ENCODE measurements around the gene TRAT1. TPM values are rescaled to one million over a fixed set of nuclear protein-coding genes. Genes with fewer than 3 reads are reported as not detected.
A peak's percentile ranks its signal among the peaks of the same experiment; 100 is the strongest.

TRAT1 gene, protein sequence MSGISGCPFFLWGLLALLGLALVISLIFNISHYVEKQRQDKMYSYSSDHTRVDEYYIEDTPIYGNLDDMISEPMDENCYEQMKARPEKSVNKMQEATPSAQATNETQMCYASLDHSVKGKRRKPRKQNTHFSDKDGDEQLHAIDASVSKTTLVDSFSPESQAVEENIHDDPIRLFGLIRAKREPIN
- total RNA-seq (1 to 10 TPM in 1 of 5 donors, not detected in 4; 4.8 TPM), polyA plus RNA-seq (under 1 TPM in 2 of 3 donors, not detected in 1; 0.28 to 0.46 TPM)
- long read RNA-seq, donor 1, result 0 reads
- long read RNA-seq, donor 2, result 0 reads
- long read RNA-seq, donor 3, result 0 reads
- long read RNA-seq, donor 4, result 0 reads
- long read RNA-seq, donor 5, partial matches to known transcripts, result 0 of 1 reads
- long read RNA-seq, donor 5, other reads (novel, unspliced or antisense), result 0 of 1 reads
- long read RNA-seq, donor 6, result 0 reads
- long read RNA-seq, donor 7, result 0 reads
- long read RNA-seq, donor 8, result 0 reads
- long read RNA-seq, donor 9, result 0 reads
- long read RNA-seq, donor 10, result 0 reads

DNA sequence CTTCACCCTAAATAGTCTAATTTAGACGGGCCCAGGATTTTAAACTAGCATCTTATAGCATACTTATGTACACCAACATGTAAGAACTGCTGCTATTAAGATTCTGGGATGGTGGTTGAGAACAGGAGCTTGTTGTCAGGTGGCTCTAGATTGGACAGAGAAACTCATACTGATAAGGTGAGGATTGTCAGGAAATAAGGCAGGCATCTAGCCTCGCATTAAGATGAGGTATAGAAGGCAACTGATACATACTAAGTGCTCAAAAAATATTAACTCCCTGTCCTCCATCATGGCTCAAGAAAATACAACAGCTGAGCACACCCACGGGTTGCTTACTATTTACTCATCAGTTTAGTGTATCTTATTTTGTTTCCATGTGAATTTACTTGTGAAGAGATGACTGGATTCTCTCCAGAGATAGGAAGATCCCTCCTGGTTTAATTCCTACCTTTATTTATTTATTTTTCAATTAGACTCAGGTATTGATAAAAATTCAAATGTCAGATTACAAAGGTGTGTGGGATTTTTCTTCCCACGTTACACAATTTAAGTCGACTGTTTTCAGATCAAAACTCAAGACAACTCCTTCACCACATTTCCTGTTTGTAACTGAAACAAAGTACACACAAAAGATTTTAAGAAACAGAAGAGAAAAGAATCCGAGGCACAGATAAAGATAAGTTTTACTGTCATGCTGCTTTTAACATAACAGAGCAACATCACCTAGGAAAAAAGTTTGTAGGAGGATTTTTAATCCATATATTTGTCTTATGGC is at the start of gene TRAT1:
TSS of gene TRAT1 (plus strand) at position 664 of the 775 bp plus-strand sequence. CDS start 142 bp downstream, outside the sequence.
- Histone ChIP-seq H3K27ac (peak within 1 kb of the TSS in 1 of 5 donors; percentile 36), H3K4me1 (no peaks in the 10 kb centered on the region), H3K27me3 (no peaks in the 10 kb centered on the region), H3K36me3 (no peaks in the 10 kb centered on the region), H3K9me3 (no peaks in the 10 kb centered on the region), H3K4me3 (no peak within 1 kb of the TSS)
- WGBS, 5 donors, result 43 to 53% (median 47%) methylated on average over 6 of the region's 6 CpGs
- no peak for DNase-seq
- no peak for TF ChIP-seq CTCF (IDR thresholded peaks at IDR 0.05)
- no peak for TF ChIP-seq POLR2AphosphoS5 (IDR thresholded peaks at IDR 0.05)
- TF ChIP-seq POLR2A (IDR thresholded peaks at IDR 0.05), result no peak
- no peak for TF ChIP-seq EP300 (IDR thresholded peaks at IDR 0.05)
- intact Hi-C loops (cut with DNase I; ENCODE audit: low total_unique reads), result no loop called here

GRCh38 chr3:108775649-108776048 is 46.9 kb upstream of the TRAT1 start:
- Histone ChIP-seq H3K4me3 (no peak overlapping the region), H3K4me1 (no peaks in the 10 kb centered on the region), H3K36me3 (no peaks in the 10 kb centered on the region), H3K27ac (no peak overlapping the region), H3K27me3 (no peaks in the 10 kb centered on the region), H3K9me3 (no peaks in the 10 kb centered on the region)
- intact Hi-C loops (cut with DNase I; ENCODE audit: low total_unique reads), result no loop called here
- TF ChIP-seq CTCF (IDR thresholded peaks at IDR 0.05) (no peak), EP300 (IDR thresholded peaks at IDR 0.05) (no peak), POLR2AphosphoS5 (IDR thresholded peaks at IDR 0.05) (no peak), POLR2A (IDR thresholded peaks at IDR 0.05) (no peak)
- 80 to 87% (median 83%) methylated on average over 1 of the region's 1 CpG for WGBS, 5 donors
- no peak for DNase-seq

DNA sequence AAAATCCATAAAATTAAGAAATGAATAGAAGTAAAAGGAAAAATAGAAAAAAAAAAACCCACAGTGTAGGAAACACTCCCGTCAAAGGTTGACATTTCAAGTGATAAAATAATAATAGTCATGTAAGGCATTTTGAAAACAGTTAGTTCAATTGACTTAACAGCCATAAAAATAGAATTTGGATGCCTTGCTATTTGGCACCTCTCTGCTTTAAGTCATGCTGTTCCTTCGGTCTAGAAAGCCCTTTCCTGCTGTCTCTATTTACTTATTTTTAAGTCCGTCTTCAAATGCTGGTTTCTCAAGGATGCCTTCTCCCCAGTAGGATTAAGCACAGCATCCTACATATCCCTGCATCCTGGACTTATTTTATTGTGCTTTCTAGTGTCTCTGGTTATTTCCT is 43.1 kb upstream of the TRAT1 start:
- H3K9me3 ChIP-seq, result no peaks in the 10 kb centered on the region
- no peaks in the 10 kb centered on the region for H3K27me3 ChIP-seq
- intact Hi-C loops (cut with DNase I; ENCODE audit: low total_unique reads), result no loop called here
- no peak for TF ChIP-seq EP300 (IDR thresholded peaks at IDR 0.05)
- H3K4me1 ChIP-seq, result no peaks in the 10 kb centered on the region
- no peak overlapping the region for H3K27ac ChIP-seq
- 91 to 94% (median 94%) methylated on average over 3 of the region's 3 CpGs for WGBS, 5 donors
- no peak for DNase-seq
- no peak overlapping the region for H3K4me3 ChIP-seq
- no peaks in the 10 kb centered on the region for H3K36me3 ChIP-seq

DNA sequence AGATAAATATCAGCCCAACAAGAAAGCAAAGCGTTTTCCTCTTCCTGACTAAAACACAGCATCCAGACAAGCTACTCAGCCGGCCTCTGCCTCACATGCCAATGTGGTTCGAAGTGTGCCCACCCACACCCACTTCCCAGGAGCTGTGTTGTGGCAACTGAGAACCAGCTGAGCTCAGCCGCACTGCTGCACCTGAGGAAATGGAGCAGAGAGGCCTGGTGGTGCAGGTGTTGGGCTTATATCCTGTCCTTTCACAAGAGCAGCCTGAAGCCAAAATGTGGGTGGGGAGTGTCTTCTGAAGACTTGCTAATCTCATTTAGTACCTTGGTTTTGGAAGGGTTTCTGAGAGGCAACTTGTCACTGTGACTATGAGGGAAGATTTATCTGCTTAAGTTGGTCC is 42.4 kb upstream of the TRAT1 start:
- H3K27me3 ChIP-seq, result no peaks in the 10 kb centered on the region
- no peaks in the 10 kb centered on the region for H3K4me1 ChIP-seq
- TF ChIP-seq POLR2AphosphoS5 (IDR thresholded peaks at IDR 0.05), result no peak
- intact Hi-C loops (cut with DNase I; ENCODE audit: low total_unique reads), result no loop called here
- no peaks in the 10 kb centered on the region for H3K9me3 ChIP-seq
- no peaks in the 10 kb centered on the region for H3K36me3 ChIP-seq
- no peak overlapping the region for H3K27ac ChIP-seq
- 73 to 91% (median 85%) methylated on average over 4 of the region's 4 CpGs for WGBS, 5 donors
- DNase-seq, result peak in 1 of 2 donors; percentile 44
- H3K4me3 ChIP-seq, result no peak overlapping the region

- intact Hi-C loops (cut with DNase I; ENCODE audit: low total_unique reads), result no loop called here
- no peaks in the 10 kb centered on the region for H3K27me3 ChIP-seq
- H3K36me3 ChIP-seq, result no peaks in the 10 kb centered on the region
- no peak overlapping the region for H3K4me3 ChIP-seq
- TF ChIP-seq POLR2AphosphoS5 (IDR thresholded peaks at IDR 0.05), result no peak
- no peak for DNase-seq
- H3K4me1 ChIP-seq, result no peaks in the 10 kb centered on the region
- WGBS, 5 donors, result 52 to 90% (median 69%) methylated on average over 3 of the region's 3 CpGs
- no peak overlapping the region for H3K27ac ChIP-seq
- H3K9me3 ChIP-seq, result no peaks in the 10 kb centered on the region
These were observed 31.1 kb upstream of the TRAT1 start for GRCh38 chr3:108791473-108791872.

Measured in stomach (tissue), 19 donors.